Uterus (tissue), 4 donors: ENCODE data around the gene ITPR2. TPM values are rescaled to one million over a fixed set of nuclear protein-coding genes. Genes with fewer than 3 reads are reported as not detected.
"Not testable (repeated sequence)": the region's sequence is repeated elsewhere in the genome, so short reads cannot be mapped to it uniquely, and the experiment has no call there.

ENCODE experiments used
- DNase-seq, 2 donors: peaks; one replicate each; pipeline ENCODE4 v3.0.0-alpha.2; 2019 to 2020
- H3K27ac ChIP-seq, 2 donors: fragments of 200-600 bp; sonication (generic); 1 replicate in 1 of 2; 2 replicates in 1 of 2; pipeline ENCODE4 v1.5.1; 2016 to 2018
- H3K27me3 ChIP-seq, 2 donors: fragments of 200-600 bp; sonication (generic); one replicate each; pipeline ENCODE4 v1.5.1; 2018 to 2019; ENCODE audit warnings: control low read depth in 1 of 2
- H3K36me3 ChIP-seq, 2 donors: fragments of 200-600 bp; sonication (generic); one replicate each; pipeline ENCODE4 v1.5.1; 2019; ENCODE audit warnings: control low read depth in 1 of 2
- H3K4me1 ChIP-seq, 2 donors: fragments of 200-600 bp; sonication (generic); one replicate each; pipeline ENCODE4 v1.5.1; 2018 to 2019; ENCODE audit warnings: control low read depth in 1 of 2
- H3K4me3 ChIP-seq, 2 donors: fragments of 200-600 bp; sonication (generic); 1 replicate in 1 of 2; 2 replicates in 1 of 2; pipeline ENCODE4 v1.5.1; 2018 to 2019; ENCODE audit warnings: mild to moderate bottlenecking in 1 of 2
- H3K9me3 ChIP-seq, 2 donors: fragments of 200-600 bp; sonication (generic); one replicate each; pipeline ENCODE4 v1.5.1; 2019; ENCODE audit warnings: control low read depth in 1 of 2
- POLR2A ChIP-seq, 2 donors: fragments of 450-650 bp; IDR thresholded peaks; one replicate each; pipeline ENCODE4 v1.6.1; 2016; ENCODE audit warnings: antibody characterized with exemption in 2 of 2, mild to moderate bottlenecking in 1 of 2, moderate library complexity in 1 of 2
- intact Hi-C: fragments of 100-400 bp; cut with DNase I; formaldehyde crosslinking; loops from one replicate; pipeline ENCODE4 v1.15.1; 2023; ENCODE audit warnings: low total_unique reads
- total RNA-seq, 4 donors: library from RNA; depleted of rRNA in 3 of 4; stranded (reverse); fragments of >200 nt in 3 of 4; gene quantifications; one replicate each; pipeline versions ENCODE4 v1.1.0 to v1.2.4, GENCODE V29; 2014 to 2023
- TF ChIP-seq, protein P1 (sequence below), 4 experiments: fragments of 200-600 bp in 2 of 4; fragments of 450-650 bp in 2 of 4; sonication (generic) in 2 of 4; IDR thresholded peaks; one replicate each; pipeline ENCODE4 v1.5.1; 2016 to 2019; ENCODE audit warnings: antibody characterized with exemption in 4 of 4, mild to moderate bottlenecking in 2 of 4, moderate library complexity in 1 of 4
- donor health status: DM: yes; HTN: yes; CAD: no.

Gene ITPR2
- total RNA-seq, 4 donors from 2014 or later: 53.5 to 271 (median 60.4) TPM

DNA sequence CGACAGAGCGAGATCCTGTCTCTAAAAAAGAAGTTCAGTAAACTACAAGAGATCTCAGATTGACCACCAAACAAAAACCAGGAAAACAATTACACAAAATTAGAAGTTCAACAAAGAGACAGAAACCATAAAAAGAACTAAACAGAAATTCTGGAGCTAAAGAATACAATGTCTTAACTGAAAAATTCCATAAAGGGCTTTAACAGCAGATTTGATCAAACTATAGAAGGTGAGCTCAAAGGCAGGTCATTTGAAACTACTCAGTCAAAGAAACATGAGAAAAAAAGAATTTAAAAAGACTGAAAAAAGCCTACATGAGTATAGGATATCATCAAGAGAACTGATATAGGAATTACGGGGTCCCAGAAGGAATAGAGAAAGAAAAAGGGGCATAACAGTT, 71.2 kb downstream of the ITPR2 start:
- Histone ChIP-seq H3K27me3 (no peaks in the 10 kb centered on the region), H3K27ac (no peak overlapping the region), H3K36me3 (no peaks in the 10 kb centered on the region), H3K4me1 (no peaks in the 10 kb centered on the region), H3K4me3 (no peak overlapping the region), H3K9me3 (peaks cover 0 to 26% of the 10 kb centered on the region in 2 donors)
- no peak for DNase-seq
- intact Hi-C loops: no loop called here
- no peak for TF ChIP-seq POLR2A (IDR thresholded peaks at IDR 0.05)
- TF ChIP-seq, protein P1, sequence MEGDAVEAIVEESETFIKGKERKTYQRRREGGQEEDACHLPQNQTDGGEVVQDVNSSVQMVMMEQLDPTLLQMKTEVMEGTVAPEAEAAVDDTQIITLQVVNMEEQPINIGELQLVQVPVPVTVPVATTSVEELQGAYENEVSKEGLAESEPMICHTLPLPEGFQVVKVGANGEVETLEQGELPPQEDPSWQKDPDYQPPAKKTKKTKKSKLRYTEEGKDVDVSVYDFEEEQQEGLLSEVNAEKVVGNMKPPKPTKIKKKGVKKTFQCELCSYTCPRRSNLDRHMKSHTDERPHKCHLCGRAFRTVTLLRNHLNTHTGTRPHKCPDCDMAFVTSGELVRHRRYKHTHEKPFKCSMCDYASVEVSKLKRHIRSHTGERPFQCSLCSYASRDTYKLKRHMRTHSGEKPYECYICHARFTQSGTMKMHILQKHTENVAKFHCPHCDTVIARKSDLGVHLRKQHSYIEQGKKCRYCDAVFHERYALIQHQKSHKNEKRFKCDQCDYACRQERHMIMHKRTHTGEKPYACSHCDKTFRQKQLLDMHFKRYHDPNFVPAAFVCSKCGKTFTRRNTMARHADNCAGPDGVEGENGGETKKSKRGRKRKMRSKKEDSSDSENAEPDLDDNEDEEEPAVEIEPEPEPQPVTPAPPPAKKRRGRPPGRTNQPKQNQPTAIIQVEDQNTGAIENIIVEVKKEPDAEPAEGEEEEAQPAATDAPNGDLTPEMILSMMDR (IDR thresholded peaks at IDR 0.05): no peak

DNA sequence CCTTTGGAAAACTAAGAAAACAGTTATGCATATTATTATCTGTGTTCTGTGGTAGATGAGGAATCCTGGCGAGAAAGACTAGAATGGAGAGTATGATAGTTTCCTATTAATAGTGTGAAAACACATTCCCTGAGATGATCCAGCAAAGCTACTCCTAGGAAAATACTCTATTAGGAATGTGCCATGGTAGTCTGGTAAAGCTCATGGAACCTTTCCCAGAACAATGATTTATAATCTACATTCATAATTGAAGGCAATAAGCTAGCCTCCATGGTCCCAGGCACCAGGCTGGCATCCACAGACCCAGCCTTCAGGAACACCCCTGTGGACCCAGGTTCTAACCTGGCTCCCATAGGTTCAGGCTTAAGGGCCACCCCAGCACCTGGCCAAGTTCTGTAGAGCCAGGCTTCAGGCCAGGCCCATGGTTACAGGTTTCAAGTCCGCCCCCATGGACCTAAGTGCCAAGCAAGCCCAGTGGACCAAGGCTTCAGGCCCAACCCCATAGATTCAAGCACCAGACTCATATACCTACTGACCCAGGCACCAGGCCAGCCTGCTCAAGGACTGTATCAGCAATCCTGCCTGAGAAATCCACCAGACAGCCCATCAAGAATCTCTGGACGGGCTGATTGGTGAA, 72.2 kb downstream of the ITPR2 start:
- Histone ChIP-seq H3K27me3 (no peaks in the 10 kb centered on the region), H3K4me3 (no peak overlapping the region), H3K36me3 (no peaks in the 10 kb centered on the region), H3K27ac (no peak overlapping the region), H3K4me1 (no peaks in the 10 kb centered on the region), H3K9me3 (peaks cover 0 to 26% of the 10 kb centered on the region in 2 donors)
- intact Hi-C loops: no loop called here
- no peak for DNase-seq
- no peak for TF ChIP-seq POLR2A (IDR thresholded peaks at IDR 0.05)
- TF ChIP-seq, protein P1 (IDR thresholded peaks at IDR 0.05): no peak

DNA sequence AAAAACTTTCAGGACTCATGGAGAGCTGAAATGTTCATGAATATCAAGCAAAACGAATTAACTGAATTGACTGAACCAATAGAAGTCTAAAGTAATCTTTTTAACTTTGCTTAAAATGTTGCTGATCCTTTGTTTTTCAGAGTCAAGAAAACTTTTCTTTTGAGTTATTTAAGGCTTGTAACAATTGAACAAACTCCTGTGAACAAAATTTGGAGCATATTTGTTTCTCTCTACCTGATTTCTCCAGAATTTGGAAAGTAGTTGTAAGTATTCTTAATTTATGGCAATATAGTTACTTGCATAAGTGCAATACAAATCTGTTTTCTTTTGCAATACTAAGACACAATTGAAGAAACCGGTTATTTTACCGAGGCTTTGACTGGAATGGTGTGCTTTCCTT, 77.6 kb downstream of the ITPR2 start:
- DNase-seq, H3K27me3 ChIP-seq, H3K9me3 ChIP-seq, H3K36me3 ChIP-seq, H3K4me1 ChIP-seq, intact Hi-C loops, H3K4me3 ChIP-seq, H3K27ac ChIP-seq: not testable (repeated sequence)

DNA sequence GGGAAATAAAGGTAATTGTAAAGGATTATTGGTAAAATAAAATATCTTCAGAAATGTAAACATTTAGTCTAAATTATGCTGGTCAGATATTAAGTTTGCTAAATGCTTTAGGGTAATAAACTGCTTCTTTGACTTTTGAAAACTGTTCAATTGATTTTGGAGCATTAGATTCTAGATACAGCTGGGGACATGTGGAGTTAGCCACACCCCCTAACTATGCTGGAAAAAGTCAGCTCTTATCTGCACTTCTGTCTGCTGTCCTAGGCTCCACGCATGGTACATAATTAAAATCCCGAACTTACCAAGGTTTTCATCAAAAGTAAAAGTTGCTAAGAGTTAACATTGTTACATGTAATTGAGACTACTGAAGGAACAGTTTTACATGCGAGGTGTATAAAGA, 78.8 kb downstream of the ITPR2 start:
- Histone ChIP-seq H3K9me3 (no peaks in the 10 kb centered on the region), H3K4me1 (no peaks in the 10 kb centered on the region), H3K27ac (no peak overlapping the region), H3K36me3 (no peaks in the 10 kb centered on the region), H3K4me3 (no peak overlapping the region), H3K27me3 (no peaks in the 10 kb centered on the region)
- DNase-seq: no peak
- intact Hi-C loops: no loop called here
- TF ChIP-seq, protein P1 (IDR thresholded peaks at IDR 0.05): no peak
- TF ChIP-seq POLR2A (IDR thresholded peaks at IDR 0.05): no peak

DNA sequence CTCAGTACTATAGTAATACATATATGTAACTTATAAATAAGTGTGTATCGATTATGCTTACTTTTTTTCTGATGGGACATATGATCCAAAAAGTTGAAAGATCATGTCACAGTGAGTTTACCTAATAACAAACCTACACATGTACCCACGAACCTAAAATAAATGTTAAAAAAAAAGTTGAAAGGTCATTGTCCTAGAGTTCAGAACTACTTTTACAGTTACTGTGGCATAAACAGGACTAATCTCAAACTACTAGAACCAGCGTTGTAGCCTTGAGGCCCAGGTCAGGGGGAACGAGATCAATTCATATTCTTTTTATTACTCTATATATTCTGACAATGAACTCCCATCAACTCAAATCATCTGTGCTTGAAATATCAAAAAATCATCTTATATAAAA, 81.8 kb downstream of the ITPR2 start:
- H3K4me3 ChIP-seq: no peak overlapping the region
- no peaks in the 10 kb centered on the region for H3K4me1 ChIP-seq
- DNase-seq: no peak
- TF ChIP-seq, protein P1 (IDR thresholded peaks at IDR 0.05): no peak
- no peak for TF ChIP-seq POLR2A (IDR thresholded peaks at IDR 0.05)
- no peak overlapping the region for H3K27ac ChIP-seq
- intact Hi-C loops: no loop called here
- H3K36me3 ChIP-seq: no peaks in the 10 kb centered on the region
- no peaks in the 10 kb centered on the region for H3K9me3 ChIP-seq
- no peaks in the 10 kb centered on the region for H3K27me3 ChIP-seq
